Ovary (tissue), 3 donors: Measurements from ENCODE around the gene ZCRB1.

Source experiments
- CTCF ChIP-seq, 3 donors: fragments of 450-650 bp in 2 of 3; fragments of 200-600 bp in 1 of 3; IDR thresholded peaks; one replicate each; pipeline versions ENCODE4 v1.5.1 to v1.8.0; 2016 to 2022; ENCODE audit warnings: antibody characterized with exemption in 3 of 3, mild to moderate bottlenecking in 1 of 3
- POLR2A ChIP-seq: fragments of 450-650 bp; IDR thresholded peaks from one replicate; pipeline ENCODE4 v1.6.1; 2017; ENCODE audit warnings: antibody characterized with exemption, mild to moderate bottlenecking, moderate library complexity
- donor health status: DM: no; HTN: no; CAD: no.

GRCh38 chr12:42338280-42338679 lies 12.4 kb upstream of the ZCRB1 start:
- no peak for TF ChIP-seq CTCF (IDR thresholded peaks at IDR 0.05)
- no peak for TF ChIP-seq POLR2A
